NT2/D1 (cell line): Measurements from ENCODE around the gene PPIE.
"Not testable (repeated sequence)": the region's sequence is repeated elsewhere in the genome, so short reads cannot be mapped to it uniquely, and the experiment has no call there.

Source experiments
- DNase-seq: peaks from one replicate; pipeline ENCODE4 v3.0.0-alpha.2; 2011; ENCODE audit warnings: low read depth, low spot score
- H3K27me3 ChIP-seq: 2 replicates; pipeline ENCODE4 v1.6.0; 2011; ENCODE audit warnings: mild to moderate bottlenecking; ENCODE audit not compliant: insufficient read length, insufficient read depth
- H3K36me3 ChIP-seq: 2 replicates; pipeline ENCODE4 v1.6.1; 2011; ENCODE audit warnings: mild to moderate bottlenecking, low read length, mixed read lengths; ENCODE audit not compliant: insufficient read depth, insufficient read length
- H3K4me1 ChIP-seq: 2 replicates; pipeline ENCODE4 v1.5.1; 2011; ENCODE audit not compliant: insufficient read depth, insufficient read length
- H3K4me3 ChIP-seq: 2 replicates; pipeline ENCODE4 v1.5.1; 2011; ENCODE audit warnings: low read depth; ENCODE audit not compliant: insufficient read length
- H3K9ac ChIP-seq: 2 replicates; pipeline ENCODE4 v1.6.0; 2011; ENCODE audit warnings: low read depth; ENCODE audit not compliant: insufficient read length
- H3K9me3 ChIP-seq: 2 replicates; pipeline ENCODE4 v1.5.1; 2011; ENCODE audit warnings: mild to moderate bottlenecking, low read length; ENCODE audit not compliant: insufficient read depth
- SUZ12 ChIP-seq: IDR thresholded peaks from 2 replicates; pipeline ENCODE4 v1.6.1; 2011; ENCODE audit not compliant: insufficient read length, insufficient read depth; ENCODE audit errors: extremely low read depth
- YY1 ChIP-seq: IDR thresholded peaks from 2 replicates; pipeline ENCODE4 v1.6.1; 2011; ENCODE audit not compliant: insufficient read length, insufficient read depth
- ZNF274 ChIP-seq: IDR thresholded peaks from 2 replicates; pipeline ENCODE4 v1.6.1; 2011; ENCODE audit warnings: mild to moderate bottlenecking, low read depth, low read length

The PPIE gene

GRCh38 chr1:39776886-39777285, 38.2 kb downstream of the PPIE start:
- Histone ChIP-seq H3K9ac (no peak overlapping the region), H3K4me3 (no peak overlapping the region)

GRCh38 chr1:39777306-39777705, 38.6 kb downstream of the PPIE start:
- H3K27me3 ChIP-seq: peaks cover 20% of the 10 kb centered on the region
- no peak for TF ChIP-seq ZNF274
- no peak for TF ChIP-seq SUZ12
- no peak for TF ChIP-seq YY1
- no peaks in the 10 kb centered on the region for H3K36me3 ChIP-seq
- no peak for DNase-seq
- no peak overlapping the region for H3K9ac ChIP-seq
- H3K4me1 ChIP-seq: no peaks in the 10 kb centered on the region
- no peak overlapping the region for H3K4me3 ChIP-seq
- H3K9me3 ChIP-seq: no peaks in the 10 kb centered on the region

More at GRCh38 chr1:39776886-39777285, 38.2 kb downstream of the PPIE start:
- no peaks in the 10 kb centered on the region for H3K9me3 ChIP-seq
- H3K4me1 ChIP-seq: no peaks in the 10 kb centered on the region
- TF ChIP-seq SUZ12: no peak
- no peak for TF ChIP-seq YY1
- no peak for TF ChIP-seq ZNF274
- no peaks in the 10 kb centered on the region for H3K36me3 ChIP-seq
- H3K27me3 ChIP-seq: peaks cover 23% of the 10 kb centered on the region
- no peak for DNase-seq

GRCh38 chr1:39777896-39778295, 39.2 kb downstream of the PPIE start:
- not testable (repeated sequence) for H3K9me3 ChIP-seq, H3K4me1 ChIP-seq, H3K4me3 ChIP-seq, DNase-seq, H3K36me3 ChIP-seq, H3K9ac ChIP-seq
- H3K27me3 ChIP-seq: peaks cover 22% of the 10 kb centered on the region

- H3K9me3 ChIP-seq, DNase-seq, H3K4me3 ChIP-seq, H3K36me3 ChIP-seq, H3K9ac ChIP-seq, H3K4me1 ChIP-seq: not testable (repeated sequence)
- peaks cover 29% of the 10 kb centered on the region for H3K27me3 ChIP-seq
Observed at GRCh38 chr1:39778463-39779099, 39.9 kb downstream of the PPIE start.

GRCh38 chr1:39779137-39779536, 40.5 kb downstream of the PPIE start:
- Histone ChIP-seq H3K36me3 (no peaks in the 10 kb centered on the region), H3K4me1 (no peaks in the 10 kb centered on the region), H3K4me3 (no peak overlapping the region), H3K9me3 (no peaks in the 10 kb centered on the region), H3K27me3 (peaks cover 34% of the 10 kb centered on the region), H3K9ac (no peak overlapping the region)
- no peak for DNase-seq
- TF ChIP-seq ZNF274: no peak
- TF ChIP-seq YY1: no peak
- TF ChIP-seq SUZ12: no peak

- H3K9ac ChIP-seq: no peak overlapping the region
- H3K4me3 ChIP-seq: no peak overlapping the region
- TF ChIP-seq SUZ12: no peak
- no peak for TF ChIP-seq ZNF274
- no peak for TF ChIP-seq YY1
- no peaks in the 10 kb centered on the region for H3K36me3 ChIP-seq
- H3K4me1 ChIP-seq: no peaks in the 10 kb centered on the region
- peaks cover 34% of the 10 kb centered on the region for H3K27me3 ChIP-seq
- DNase-seq: no peak
- H3K9me3 ChIP-seq: no peaks in the 10 kb centered on the region
Observed at GRCh38 chr1:39779821-39780220, 41.1 kb downstream of the PPIE start.

GRCh38 chr1:39781349-39781715, 42.6 kb downstream of the PPIE start:
- no peak for TF ChIP-seq YY1
- no peak for TF ChIP-seq SUZ12
- no peak for TF ChIP-seq ZNF274
- no peak overlapping the region for H3K9ac ChIP-seq
- H3K9me3 ChIP-seq: no peaks in the 10 kb centered on the region
- DNase-seq: no peak
- no peaks in the 10 kb centered on the region for H3K36me3 ChIP-seq
- H3K4me3 ChIP-seq: no peak overlapping the region
- H3K4me1 ChIP-seq: no peaks in the 10 kb centered on the region
- H3K27me3 ChIP-seq: peaks cover 44% of the 10 kb centered on the region

- no peak overlapping the region for H3K9ac ChIP-seq
- no peaks in the 10 kb centered on the region for H3K9me3 ChIP-seq
- TF ChIP-seq SUZ12 (no peak), YY1 (no peak), ZNF274 (no peak)
- H3K36me3 ChIP-seq: no peaks in the 10 kb centered on the region
- no peak overlapping the region for H3K4me3 ChIP-seq
- H3K4me1 ChIP-seq: peaks cover 3% of the 10 kb centered on the region
- DNase-seq: no peak
- H3K27me3 ChIP-seq: peaks cover 50% of the 10 kb centered on the region
Observed at GRCh38 chr1:39782103-39782502, 43.4 kb downstream of the PPIE start.

GRCh38 chr1:39782685-39783084, 44.0 kb downstream of the PPIE start:
- not testable (repeated sequence) for H3K36me3 ChIP-seq, DNase-seq, H3K9me3 ChIP-seq, H3K9ac ChIP-seq, H3K4me3 ChIP-seq, H3K4me1 ChIP-seq
- H3K27me3 ChIP-seq: peaks cover 56% of the 10 kb centered on the region

GRCh38 chr1:39786303-39787107, 47.8 kb downstream of the PPIE start:
- H3K9me3 ChIP-seq, H3K9ac ChIP-seq, H3K4me1 ChIP-seq, H3K4me3 ChIP-seq, H3K36me3 ChIP-seq, DNase-seq: not testable (repeated sequence)
- H3K27me3 ChIP-seq: peaks cover 75% of the 10 kb centered on the region
